Pancreas (tissue), 10 donors: ENCODE results near the gene OTULIN. TPM values are rescaled to one million over a fixed set of nuclear protein-coding genes. Genes with fewer than 3 reads are reported as not detected.

ENCODE experiments used
- ATAC-seq, 4 donors: fragments of 200-7000 bp; cut with Tn5 transposase; one replicate each; pipeline versions ENCODE4 v1.8.0 to v1.9.1; 2020; ENCODE audit warnings: mild to moderate bottlenecking in 4 of 4, moderate library complexity in 4 of 4
- DNase-seq, 6 donors: peaks; one replicate each; pipeline ENCODE4 v3.0.0-alpha.2; 2020
- FAIRE-seq: peaks from 2 replicates; lab custom pipeline; 2012; peaks lifted over from hg19 to GRCh38; lab: Jason Lieb, UNC
- H3K27ac ChIP-seq, 4 donors: fragments of 200-600 bp; sonication (generic); 1 replicate in 3 of 4; 2 replicates in 1 of 4; pipeline versions ENCODE4 v1.5.0 to v1.8.0; 2020
- H3K27me3 ChIP-seq, 4 donors: fragments of 200-600 bp; one replicate each; pipeline ENCODE4 v1.8.0; 2021
- H3K36me3 ChIP-seq, 3 donors: fragments of 200-600 bp; sonication (generic) in 1 of 3; one replicate each; pipeline versions ENCODE4 v1.5.0 to v1.8.0; 2020 to 2021
- H3K4me1 ChIP-seq, 3 donors: fragments of 200-600 bp; one replicate each; pipeline ENCODE4 v1.8.0; 2021
- H3K4me3 ChIP-seq, 4 donors: fragments of 200-600 bp; sonication (generic) in 2 of 4; one replicate each; pipeline versions ENCODE4 v1.5.0 to v1.8.0; 2020 to 2021
- H3K9me3 ChIP-seq, 4 donors: fragments of 200-600 bp; one replicate each; pipeline ENCODE4 v1.8.0; 2021
- CTCF ChIP-seq, 4 donors: fragments of 200-600 bp; sonication (generic) in 3 of 4; IDR thresholded peaks; one replicate each; pipeline versions ENCODE4 v1.5.0 to v1.8.0; 2021; ENCODE audit warnings: antibody characterized with exemption in 4 of 4
- WGBS, 2 donors: extraction: QIAGEN DNeasy Blood & Tissue Kit; methylation state at CpG; one replicate each; pipeline ENCODE4 v1.1.7; 2013; 5-methylcytosine and 5-hydroxymethylcytosine counted together
- intact Hi-C, 3 donors: fragments of 100-400 bp; cut with DNase I; formaldehyde crosslinking; loops; one replicate each; pipeline versions ENCODE4 v1.11.1 to v1.14.2; 2022
- polyA plus RNA-seq, 2 donors: library from polyadenylated mRNA; stranded (reverse); fragments of 200-250 nt; gene quantifications; one replicate each; pipeline ENCODE4 v1.2.3, GENCODE V29; 2013
- total RNA-seq, 6 donors: library from RNA; stranded (reverse); fragmentation: NEBNext Ultra II Directional in 4 of 6; extraction: Animal tissue kit (Norgen Biotek cat#: 25700) in 4 of 6; gene quantifications; one replicate each; pipeline versions ENCODE4 v1.2.1 to v1.2.4, GENCODE V29; 2021 to 2023
- donor health status: healthy with polysubstance abuse.
- donor health status: DM: no; HTN: no; CAD: no; lungs with moderate emphysema.
- donor health status: DM: no; HTN: no; CAD: no.
- donor health status: control.
- donor health status: control.
- donor health status: Bipolar disorder and iron deficiency.
- donor health status: DM: yes; HTN: yes; CAD: no.
- donor health status: DM: no; HTN: no; CAD: no.
- donor health status: DM: no; HTN: no; CAD: no.
- donor health status: DM: yes; HTN: yes; CAD: no.

Gene OTULIN
- total and polyA plus RNA-seq, 8 donors: 4.7 to 21.6 (median 11.5) TPM

GRCh38 chr5:14700478-14701436 lies 36.2 kb downstream of the OTULIN start:
- Histone ChIP-seq H3K36me3 (no peaks in the 10 kb centered on the region), H3K27ac (no peak overlapping the region), H3K27me3 (no peaks in the 10 kb centered on the region), H3K4me1 (no peaks in the 10 kb centered on the region), H3K4me3 (no peak overlapping the region), H3K9me3 (no peaks in the 10 kb centered on the region)
- DNase-seq (no peak), ATAC-seq (peak in 1 of 4 donors; percentile 39), FAIRE-seq (no peak)
- intact Hi-C loops: no loop called here
- no peak for TF ChIP-seq CTCF (IDR thresholded peaks at IDR 0.05)
- 74 to 79% methylated on average over 13 of the region's 13 CpGs for WGBS, 2 donors

- 95 to 96% methylated on average over 10 of the region's 10 CpGs for WGBS, 2 donors
- TF ChIP-seq CTCF (IDR thresholded peaks at IDR 0.05): no peak
- intact Hi-C loops: no loop called here
- Histone ChIP-seq H3K27me3 (no peaks in the 10 kb centered on the region), H3K36me3 (no peaks in the 10 kb centered on the region), H3K4me3 (no peak overlapping the region), H3K4me1 (no peaks in the 10 kb centered on the region), H3K9me3 (no peaks in the 10 kb centered on the region), H3K27ac (no peak overlapping the region)
- FAIRE-seq: no peak
- no peak for DNase-seq
- no peak for ATAC-seq
Observed at GRCh38 chr5:14701556-14701955, 37.0 kb downstream of the OTULIN start.

GRCh38 chr5:14702238-14702839 lies 37.8 kb downstream of the OTULIN start:
- TF ChIP-seq CTCF (IDR thresholded peaks at IDR 0.05): no peak
- WGBS, 2 donors: 82 to 88% methylated on average over 11 of the region's 11 CpGs
- Histone ChIP-seq H3K9me3 (no peaks in the 10 kb centered on the region), H3K27ac (no peak overlapping the region), H3K36me3 (no peaks in the 10 kb centered on the region), H3K4me1 (no peaks in the 10 kb centered on the region), H3K27me3 (no peaks in the 10 kb centered on the region), H3K4me3 (no peak overlapping the region)
- intact Hi-C loops: no loop called here
- ATAC-seq (peak in 1 of 4 donors; percentile 12), DNase-seq (no peak), FAIRE-seq (no peak)

GRCh38 chr5:14705556-14705955 lies 41.0 kb downstream of the OTULIN start:
- H3K9me3 ChIP-seq: no peaks in the 10 kb centered on the region
- whole genome bisulfite sequencing, 2 donors: 91 to 92% methylated on average over 8 of the region's 8 CpGs
- no peaks in the 10 kb centered on the region for H3K4me1 ChIP-seq
- intact Hi-C loops: no loop called here
- no peaks in the 10 kb centered on the region for H3K27me3 ChIP-seq
- no peak for TF ChIP-seq CTCF (IDR thresholded peaks at IDR 0.05)
- H3K4me3 ChIP-seq: no peak overlapping the region
- H3K36me3 ChIP-seq: peaks cover 0 to 13% (median 0%) of the 10 kb centered on the region in 3 donors
- FAIRE-seq: no peak
- H3K27ac ChIP-seq: no peak overlapping the region
- ATAC-seq: no peak
- DNase-seq: no peak
